ENCODE results near the gene TMED9.
A peak's percentile ranks its signal among the peaks of the same experiment; 100 is the strongest.

The TMED9 gene

DNA sequence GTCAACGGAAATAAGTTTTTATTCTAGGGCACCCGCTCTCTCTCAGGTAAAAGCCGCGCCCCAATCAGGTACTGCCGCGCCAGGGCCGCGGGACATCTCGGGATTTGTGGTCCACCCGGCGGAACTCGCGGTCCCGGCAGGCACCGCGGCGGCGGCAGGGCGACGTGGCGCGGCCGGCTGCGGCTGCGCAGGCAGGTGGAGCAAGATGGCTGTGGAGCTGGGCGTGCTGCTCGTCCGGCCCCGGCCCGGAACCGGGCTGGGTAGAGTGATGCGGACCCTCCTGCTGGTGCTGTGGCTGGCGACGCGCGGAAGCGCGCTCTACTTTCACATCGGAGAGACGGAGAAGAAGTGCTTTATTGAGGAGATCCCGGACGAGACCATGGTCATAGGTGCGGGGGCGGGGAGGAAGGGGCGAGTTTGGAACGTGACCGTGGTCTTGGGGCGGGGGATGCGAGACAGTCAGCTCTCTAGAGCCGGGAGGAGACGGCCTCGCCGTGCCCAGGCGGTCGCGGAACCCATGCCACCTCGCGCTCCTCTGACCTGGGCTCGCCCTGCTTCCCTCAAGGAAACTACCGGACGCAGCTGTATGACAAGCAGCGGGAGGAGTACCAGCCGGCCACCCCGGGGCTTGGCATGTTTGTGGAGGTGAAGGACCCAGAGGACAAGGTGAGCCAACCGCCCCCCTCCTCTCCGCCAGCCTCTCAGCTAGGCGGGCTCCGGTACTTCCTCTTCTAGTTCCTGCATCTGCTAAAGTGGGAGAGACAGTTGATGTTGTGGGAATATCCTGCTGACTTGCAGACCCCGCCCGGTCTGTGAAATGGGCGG, at the start of gene TMED9:
TMED9 (plus strand) TSS at position 194 of the 825 bp plus-strand sequence; CDS start at position 206, 12 bp downstream.
- Histone ChIP-seq H3K27me3 (ENCODE audit: control insufficient read depth, insufficient read depth, low read length) (no peaks in the 10 kb centered on the region), H3K9me3 (ENCODE audit: control insufficient read depth, insufficient read depth, low read length) (no peaks in the 10 kb centered on the region), H3K9ac (ENCODE audit: low read depth, low read length) (peak within 1 kb of the TSS; percentile 98), H3K36me3 (ENCODE audit: control insufficient read depth, insufficient read depth, low read length) (peaks cover 28% of the 10 kb centered on the region), H3K4me1 (ENCODE audit: control insufficient read depth, insufficient read depth, low read length) (no peaks in the 10 kb centered on the region), H3K4me3 (ENCODE audit: low read depth, low read length) (peak within 1 kb of the TSS; percentile 95)

- Histone ChIP-seq H3K9me3 (ENCODE audit: control insufficient read depth, insufficient read depth, low read length) (no peaks in the 10 kb centered on the region), H3K4me3 (ENCODE audit: low read depth, low read length) (no peak overlapping the region), H3K27me3 (ENCODE audit: control insufficient read depth, insufficient read depth, low read length) (no peaks in the 10 kb centered on the region), H3K36me3 (ENCODE audit: control insufficient read depth, insufficient read depth, low read length) (peaks cover 9% of the 10 kb centered on the region), H3K4me1 (ENCODE audit: control insufficient read depth, insufficient read depth, low read length) (no peaks in the 10 kb centered on the region), H3K9ac (ENCODE audit: low read depth, low read length) (no peak overlapping the region)
These were observed 49.1 kb upstream of the TMED9 start for GRCh38 chr5:177542816-177543465.

DNA sequence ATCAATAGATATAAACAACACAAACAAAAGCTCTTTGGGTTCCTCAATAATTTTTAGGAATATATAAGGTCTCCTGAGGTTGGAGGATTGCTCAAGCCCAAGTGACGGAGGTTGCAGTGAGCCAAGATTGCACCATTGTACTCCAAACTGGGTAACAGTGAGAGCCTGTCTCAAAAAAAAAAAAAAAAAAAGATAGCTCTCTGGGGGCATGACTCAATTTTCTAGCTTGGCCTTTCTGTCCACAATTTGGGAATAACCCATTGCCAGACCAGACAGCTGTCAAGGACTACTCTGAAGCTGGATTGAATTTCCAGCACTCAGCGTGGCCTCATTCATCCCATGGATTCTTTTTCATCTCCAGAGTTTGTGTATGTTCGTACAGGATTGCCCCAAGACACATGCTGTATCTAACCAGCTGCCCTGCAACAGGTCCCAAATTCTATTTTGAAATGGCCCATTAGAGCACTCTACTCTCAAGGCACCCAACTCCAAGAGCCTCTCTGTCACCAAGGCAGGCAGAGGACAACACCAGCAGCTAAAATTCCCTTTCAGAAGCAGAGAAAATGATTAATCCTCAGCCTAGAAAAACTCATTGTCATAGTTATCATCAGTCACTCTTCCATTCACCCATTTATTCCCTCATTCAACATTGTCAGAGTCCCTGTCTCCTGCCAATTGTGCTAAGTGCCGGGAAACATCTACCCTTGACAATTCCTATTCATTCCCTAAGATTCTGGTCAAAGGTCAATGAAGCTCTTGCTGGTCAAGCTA, 46.3 kb upstream of the TMED9 start:
- no peaks in the 10 kb centered on the region for H3K36me3 ChIP-seq (ENCODE audit: control insufficient read depth, insufficient read depth, low read length)
- H3K9me3 ChIP-seq (ENCODE audit: control insufficient read depth, insufficient read depth, low read length), result no peaks in the 10 kb centered on the region
- no peak overlapping the region for H3K9ac ChIP-seq (ENCODE audit: low read depth, low read length)
- no peak overlapping the region for H3K4me3 ChIP-seq (ENCODE audit: low read depth, low read length)
- H3K4me1 ChIP-seq (ENCODE audit: control insufficient read depth, insufficient read depth, low read length), result no peaks in the 10 kb centered on the region
- H3K27me3 ChIP-seq (ENCODE audit: control insufficient read depth, insufficient read depth, low read length), result no peaks in the 10 kb centered on the region

DNA sequence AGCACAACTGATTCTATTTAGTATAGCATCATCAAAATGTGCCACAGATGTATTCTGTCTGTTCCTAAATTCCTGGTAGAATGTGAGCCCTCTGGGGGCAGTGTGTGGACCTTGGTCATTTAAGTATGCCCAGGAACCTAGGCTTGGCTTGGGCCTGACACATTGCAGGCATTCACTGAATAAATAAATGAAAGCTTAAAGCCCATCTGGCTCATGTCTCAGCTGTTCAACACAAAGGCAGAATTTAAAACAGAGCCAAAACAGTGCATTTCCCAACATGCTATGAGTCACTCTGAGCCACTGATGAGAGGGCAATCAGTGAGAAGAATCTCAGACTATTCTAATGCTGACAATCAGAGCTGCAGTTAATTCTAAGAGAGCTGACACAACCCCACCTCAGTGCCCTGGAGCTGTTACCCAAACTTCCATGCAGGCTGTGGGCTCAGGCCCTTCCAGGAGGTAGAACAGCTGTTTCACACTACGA, 45.7 kb upstream of the TMED9 start:
- Histone ChIP-seq H3K9ac (ENCODE audit: low read depth, low read length) (no peak overlapping the region), H3K4me1 (ENCODE audit: control insufficient read depth, insufficient read depth, low read length) (no peaks in the 10 kb centered on the region), H3K9me3 (ENCODE audit: control insufficient read depth, insufficient read depth, low read length) (no peaks in the 10 kb centered on the region), H3K27me3 (ENCODE audit: control insufficient read depth, insufficient read depth, low read length) (no peaks in the 10 kb centered on the region), H3K4me3 (ENCODE audit: low read depth, low read length) (no peak overlapping the region), H3K36me3 (ENCODE audit: control insufficient read depth, insufficient read depth, low read length) (no peaks in the 10 kb centered on the region)

DNA sequence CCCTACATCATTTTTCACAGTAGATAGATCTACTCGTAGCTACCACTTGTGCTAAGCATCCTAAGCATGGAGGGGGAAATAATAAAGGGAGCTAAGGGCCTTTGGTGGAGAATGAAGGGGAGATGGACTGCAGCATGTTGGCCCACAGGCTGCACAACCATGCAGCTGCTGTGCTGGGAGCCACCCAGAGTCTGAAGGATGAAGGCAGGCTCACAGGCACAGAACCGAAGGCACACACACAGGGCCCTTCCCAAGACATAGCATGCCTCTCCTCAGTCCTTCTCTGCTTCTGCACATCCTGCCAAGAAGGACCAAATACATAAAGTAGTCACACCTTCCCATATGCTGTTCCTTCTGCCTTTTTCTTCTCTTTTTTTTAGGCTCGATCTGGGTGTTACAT, 44.3 kb upstream of the TMED9 start:
- H3K9me3 ChIP-seq (ENCODE audit: control insufficient read depth, insufficient read depth, low read length), result no peaks in the 10 kb centered on the region
- H3K27me3 ChIP-seq (ENCODE audit: control insufficient read depth, insufficient read depth, low read length), result no peaks in the 10 kb centered on the region
- no peak overlapping the region for H3K4me3 ChIP-seq (ENCODE audit: low read depth, low read length)
- H3K36me3 ChIP-seq (ENCODE audit: control insufficient read depth, insufficient read depth, low read length), result no peaks in the 10 kb centered on the region
- H3K9ac ChIP-seq (ENCODE audit: low read depth, low read length), result no peak overlapping the region
- no peaks in the 10 kb centered on the region for H3K4me1 ChIP-seq (ENCODE audit: control insufficient read depth, insufficient read depth, low read length)

- no peaks in the 10 kb centered on the region for H3K4me1 ChIP-seq (ENCODE audit: control insufficient read depth, insufficient read depth, low read length)
- H3K27me3 ChIP-seq (ENCODE audit: control insufficient read depth, insufficient read depth, low read length), result no peaks in the 10 kb centered on the region
- H3K9me3 ChIP-seq (ENCODE audit: control insufficient read depth, insufficient read depth, low read length), result no peaks in the 10 kb centered on the region
- no peak overlapping the region for H3K4me3 ChIP-seq (ENCODE audit: low read depth, low read length)
- H3K36me3 ChIP-seq (ENCODE audit: control insufficient read depth, insufficient read depth, low read length), result no peaks in the 10 kb centered on the region
- H3K9ac ChIP-seq (ENCODE audit: low read depth, low read length), result no peak overlapping the region
These were observed 43.5 kb upstream of the TMED9 start for GRCh38 chr5:177548495-177548894.

- H3K36me3 ChIP-seq (ENCODE audit: control insufficient read depth, insufficient read depth, low read length), result no peaks in the 10 kb centered on the region
- H3K9ac ChIP-seq (ENCODE audit: low read depth, low read length), result no peak overlapping the region
- no peaks in the 10 kb centered on the region for H3K27me3 ChIP-seq (ENCODE audit: control insufficient read depth, insufficient read depth, low read length)
- H3K4me3 ChIP-seq (ENCODE audit: low read depth, low read length), result no peak overlapping the region
- no peaks in the 10 kb centered on the region for H3K9me3 ChIP-seq (ENCODE audit: control insufficient read depth, insufficient read depth, low read length)
- peaks cover 2% of the 10 kb centered on the region for H3K4me1 ChIP-seq (ENCODE audit: control insufficient read depth, insufficient read depth, low read length)
These were observed 41.9 kb upstream of the TMED9 start for GRCh38 chr5:177550122-177550521.

DNA sequence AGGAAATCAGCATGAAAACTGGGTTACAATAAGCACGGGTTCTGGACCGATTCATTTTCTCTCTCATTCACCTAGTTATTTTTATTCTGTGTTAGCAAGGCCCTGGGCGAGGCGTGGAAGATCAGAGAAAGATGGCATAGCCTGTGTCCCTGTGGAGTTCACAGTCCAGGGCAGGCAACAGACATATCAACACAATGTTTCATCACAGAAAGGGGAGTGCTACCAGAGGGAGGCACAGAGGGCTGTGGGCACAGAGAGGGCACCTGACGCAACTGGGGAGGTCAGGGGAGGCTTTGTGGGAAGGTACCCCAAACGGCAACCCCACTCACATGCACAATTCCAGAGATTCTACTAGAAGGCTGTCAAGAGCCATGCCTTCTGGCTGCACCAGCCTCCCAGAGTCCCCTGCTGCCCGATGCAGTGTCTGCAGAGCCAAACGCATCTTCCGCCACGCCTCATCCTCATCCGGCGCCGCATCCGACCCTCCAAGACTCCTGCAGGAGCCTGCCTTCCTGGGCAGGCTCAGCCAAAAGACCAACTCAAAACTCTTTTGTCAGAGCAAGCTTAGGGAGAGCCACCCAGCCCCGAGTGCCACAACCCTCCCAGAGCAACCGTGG, 39.1 kb upstream of the TMED9 start:
- Histone ChIP-seq H3K9me3 (ENCODE audit: control insufficient read depth, insufficient read depth, low read length) (no peaks in the 10 kb centered on the region), H3K36me3 (ENCODE audit: control insufficient read depth, insufficient read depth, low read length) (no peaks in the 10 kb centered on the region), H3K9ac (ENCODE audit: low read depth, low read length) (peak overlapping the region; percentile 57), H3K27me3 (ENCODE audit: control insufficient read depth, insufficient read depth, low read length) (no peaks in the 10 kb centered on the region), H3K4me1 (ENCODE audit: control insufficient read depth, insufficient read depth, low read length) (peaks cover 7% of the 10 kb centered on the region), H3K4me3 (ENCODE audit: low read depth, low read length) (peak overlapping the region; percentile 80)

- peak overlapping the region; percentile 80 for H3K4me3 ChIP-seq (ENCODE audit: low read depth, low read length)
- peak overlapping the region; percentile 57 for H3K9ac ChIP-seq (ENCODE audit: low read depth, low read length)
- H3K4me1 ChIP-seq (ENCODE audit: control insufficient read depth, insufficient read depth, low read length), result peaks cover 7% of the 10 kb centered on the region
- H3K9me3 ChIP-seq (ENCODE audit: control insufficient read depth, insufficient read depth, low read length), result no peaks in the 10 kb centered on the region
- H3K36me3 ChIP-seq (ENCODE audit: control insufficient read depth, insufficient read depth, low read length), result no peaks in the 10 kb centered on the region
- no peaks in the 10 kb centered on the region for H3K27me3 ChIP-seq (ENCODE audit: control insufficient read depth, insufficient read depth, low read length)
These were observed 38.2 kb upstream of the TMED9 start for GRCh38 chr5:177553671-177554429.

- Histone ChIP-seq H3K9ac (ENCODE audit: low read depth, low read length) (peak within 1 kb of the TSS; percentile 57), H3K4me3 (ENCODE audit: low read depth, low read length) (peak within 1 kb of the TSS; percentile 80), H3K4me1 (ENCODE audit: control insufficient read depth, insufficient read depth, low read length) (peaks cover 7% of the 10 kb centered on the region)
These were observed 37.4 kb upstream of the TMED9 start, which contains the start of gene FAM193B for GRCh38 chr5:177554474-177555111. FAM193B (minus strand) TSS chr5:177554563; CDS start chr5:177554458, 105 bp downstream.

More at GRCh38 chr5:177554474-177555111, 37.4 kb upstream of the TMED9 start, which contains the start of gene FAM193B:
- Histone ChIP-seq H3K27me3 (ENCODE audit: control insufficient read depth, insufficient read depth, low read length) (no peaks in the 10 kb centered on the region), H3K36me3 (ENCODE audit: control insufficient read depth, insufficient read depth, low read length) (no peaks in the 10 kb centered on the region), H3K9me3 (ENCODE audit: control insufficient read depth, insufficient read depth, low read length) (no peaks in the 10 kb centered on the region)
